Fibroblast of the aortic adventitia (primary cell): ENCODE results near the gene RPAP2. TPM values are rescaled to one million over a fixed set of nuclear protein-coding genes. Genes with fewer than 3 reads are reported as not detected.

Source experiments
- DNase-seq: peaks from one replicate; pipeline ENCODE4 v3.0.0-alpha.2; 2010; ENCODE audit warnings: low read depth
- H3K4me3 ChIP-seq: 2 replicates; pipeline ENCODE4 v1.5.1; 2011; ENCODE audit warnings: low read depth, mild to moderate bottlenecking, control low read depth, low read length, moderate library complexity
- CTCF ChIP-seq: IDR thresholded peaks from 2 replicates; pipeline ENCODE4 v1.5.1; 2011; ENCODE audit warnings: mild to moderate bottlenecking, low read length, control low read depth, inconsistent platforms; ENCODE audit not compliant: insufficient read depth
- total RNA-seq: library from RNA; depleted of rRNA; stranded (reverse); fragments of >200 nt; gene quantifications from 2 replicates; pipeline ENCODE4 v1.2.3, GENCODE V29; 2012; ENCODE audit warnings: low replicate concordance

The RPAP2 gene
- total RNA-seq, 1 donor = 16.1 TPM

DNA sequence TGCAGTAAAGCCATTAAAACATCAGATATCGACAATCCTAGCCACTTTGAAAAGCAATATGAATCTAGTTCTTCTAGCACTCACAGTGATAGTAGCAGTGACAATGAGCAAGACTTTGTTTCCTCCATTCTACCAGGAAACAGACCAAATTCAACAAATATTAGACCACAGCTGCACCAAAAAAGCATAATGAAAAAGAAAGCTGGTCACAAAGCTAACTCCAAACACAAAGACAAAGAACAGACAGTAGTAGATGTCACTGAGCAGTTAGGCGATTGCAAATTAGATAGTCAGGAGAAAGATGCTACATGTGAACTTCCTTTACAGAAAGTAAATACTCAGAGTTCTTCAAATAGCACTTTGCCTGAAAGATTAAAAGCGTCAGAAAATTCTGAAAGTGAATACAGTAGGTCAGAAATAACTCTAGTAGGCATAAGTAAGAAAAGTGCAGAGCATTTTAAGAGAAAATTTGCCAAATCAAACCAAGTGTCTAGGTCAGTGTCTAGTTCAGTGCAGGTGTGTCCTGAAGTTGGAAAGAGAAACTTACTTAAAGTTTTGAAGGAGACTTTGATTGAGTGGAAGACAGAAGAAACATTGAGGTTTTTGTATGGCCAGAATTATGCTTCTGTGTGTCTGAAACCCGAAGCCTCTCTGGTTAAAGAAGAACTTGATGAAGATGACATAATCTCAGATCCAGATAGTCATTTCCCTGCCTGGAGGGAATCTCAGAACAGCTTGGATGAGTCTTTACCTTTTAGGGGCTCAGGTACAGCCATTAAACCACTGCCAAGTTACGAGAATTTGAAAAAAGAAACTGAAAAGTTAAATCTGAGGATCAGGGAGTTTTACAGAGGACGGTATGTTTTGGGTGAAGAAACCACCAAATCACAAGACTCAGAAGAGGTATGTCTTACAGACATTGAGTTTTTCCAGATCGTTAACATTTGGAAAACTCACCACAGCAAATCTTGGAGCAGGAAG, 24.9 kb downstream of the RPAP2 start:
- no peak for TF ChIP-seq CTCF
- no peak for DNase-seq
- no peak overlapping the region for H3K4me3 ChIP-seq

DNA sequence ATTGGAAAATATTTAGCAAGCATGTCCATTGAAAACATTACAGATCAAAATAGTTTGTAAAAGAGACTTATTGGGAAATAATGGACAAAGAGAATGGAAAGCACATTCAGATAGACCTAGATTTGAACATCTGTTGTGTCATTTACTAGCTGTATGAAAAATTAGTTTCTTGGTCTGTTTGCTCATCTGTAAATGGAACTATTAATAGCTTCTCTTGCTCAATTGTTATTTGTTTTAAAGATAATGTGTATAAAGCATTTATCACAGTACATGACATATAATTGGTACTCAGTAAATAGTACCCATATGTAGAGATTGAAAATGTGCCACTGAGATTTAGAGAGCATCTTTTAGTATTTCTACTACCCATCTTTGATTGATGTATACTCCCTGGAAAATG, 25.9 kb downstream of the RPAP2 start:
- no peak for TF ChIP-seq CTCF
- DNase-seq = no peak
- no peak overlapping the region for H3K4me3 ChIP-seq

DNA sequence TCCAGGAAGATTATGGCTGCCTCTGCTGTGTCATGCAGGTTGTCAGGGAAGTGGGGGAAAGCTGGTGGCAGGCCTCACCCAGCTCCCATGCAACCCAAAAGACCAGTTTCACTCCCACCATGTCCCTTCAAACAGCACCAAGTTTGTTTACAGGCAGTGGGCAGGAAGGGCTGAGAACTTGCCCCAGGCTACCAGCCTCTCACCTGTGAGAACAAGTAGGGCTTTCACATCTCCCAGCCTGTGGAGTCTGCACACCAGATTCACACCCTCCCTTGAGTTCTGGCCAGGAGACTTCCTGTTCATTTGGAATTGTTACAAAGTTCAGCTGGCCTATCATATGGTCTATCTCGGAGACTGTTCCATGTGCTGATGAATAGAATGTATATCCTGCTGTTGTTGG, 27.8 kb downstream of the RPAP2 start:
- DNase-seq = no peak
- no peak for TF ChIP-seq CTCF
- H3K4me3 ChIP-seq = no peak overlapping the region

DNA sequence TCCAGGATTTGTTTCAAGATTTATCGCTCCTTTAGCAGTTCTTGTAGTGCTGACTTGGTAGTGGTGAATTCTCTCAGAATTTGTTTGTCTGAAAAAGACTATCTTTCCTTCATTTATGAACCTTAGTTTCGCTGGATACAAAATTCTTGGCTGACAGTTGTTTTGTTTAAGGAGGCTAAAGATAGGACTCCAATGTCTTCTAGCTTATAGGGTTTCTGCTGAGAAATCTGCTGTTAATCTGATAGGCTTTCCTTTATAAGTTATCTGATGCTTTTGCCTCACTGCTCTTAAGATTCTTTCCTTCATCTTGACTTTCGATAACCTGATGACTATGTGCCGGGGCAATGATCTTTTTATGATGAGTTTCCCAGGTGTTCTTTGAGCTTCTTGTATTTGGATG, 28.9 kb downstream of the RPAP2 start:
- no peak for DNase-seq
- no peak overlapping the region for H3K4me3 ChIP-seq
- TF ChIP-seq CTCF = no peak

GRCh38 chr1:92329347-92330129, 30.7 kb downstream of the RPAP2 start:
- no peak overlapping the region for H3K4me3 ChIP-seq
- no peak for TF ChIP-seq CTCF
- no peak for DNase-seq

DNA sequence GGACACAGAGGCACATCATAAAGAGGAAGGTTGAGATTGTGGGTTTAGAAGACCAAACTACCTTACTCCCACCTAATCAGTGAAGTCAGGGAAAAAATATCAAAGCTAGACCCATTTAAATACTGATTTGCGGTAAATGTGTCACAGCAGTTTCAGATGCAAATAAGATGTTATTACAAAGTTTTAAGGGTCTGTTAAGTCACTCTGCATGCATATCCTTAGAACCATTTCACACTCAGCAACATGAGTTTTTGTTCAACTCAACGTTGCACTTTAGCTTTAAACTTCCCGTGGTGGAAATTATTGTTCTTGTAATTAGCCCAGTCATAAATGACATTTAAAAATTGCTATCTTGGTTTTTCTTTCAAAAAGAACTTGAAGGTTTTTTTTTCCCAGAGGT, 34.8 kb downstream of the RPAP2 start:
- DNase-seq = no peak
- no peak for TF ChIP-seq CTCF
- no peak overlapping the region for H3K4me3 ChIP-seq
